Stimulated activated CD4-positive, alpha-beta T cell treated with anti-CD3 and anti-CD28 coated beads, Interleukin-15, amount 100 ng/mL, for 48 hours (primary cell): Measurements from ENCODE around the gene FBH1.
"Not testable (repeated sequence)": the region's sequence is repeated elsewhere in the genome, so short reads cannot be mapped to it uniquely, and the experiment has no call there.

Experiments used
- DNase-seq, 2 donors: peaks; one replicate each; pipeline ENCODE4 v3.0.0-alpha.2; 2020; ENCODE audit warnings: low read depth in 2 of 2

FBH1 gene

DNA sequence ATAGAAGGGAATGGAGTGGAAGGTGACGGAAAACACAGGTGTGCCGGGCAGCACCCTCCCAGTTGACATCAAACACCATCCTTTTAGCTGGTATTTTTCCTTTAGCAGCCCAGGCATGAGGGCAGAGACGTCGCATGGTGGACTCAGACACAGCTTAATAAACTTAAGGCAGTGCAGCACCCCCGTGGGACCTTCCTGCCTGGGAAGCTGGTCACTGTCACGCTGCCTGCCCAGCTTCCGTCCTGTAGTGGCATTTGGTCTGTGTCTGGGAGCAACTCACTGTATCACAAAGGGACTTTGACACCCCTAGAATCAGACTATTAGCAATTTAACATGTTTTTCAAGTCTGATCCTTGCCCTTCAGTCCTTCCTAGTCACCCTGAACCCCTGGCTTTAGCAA, 51.5 kb downstream of the FBH1 start:
- DNase-seq: no peak

DNA sequence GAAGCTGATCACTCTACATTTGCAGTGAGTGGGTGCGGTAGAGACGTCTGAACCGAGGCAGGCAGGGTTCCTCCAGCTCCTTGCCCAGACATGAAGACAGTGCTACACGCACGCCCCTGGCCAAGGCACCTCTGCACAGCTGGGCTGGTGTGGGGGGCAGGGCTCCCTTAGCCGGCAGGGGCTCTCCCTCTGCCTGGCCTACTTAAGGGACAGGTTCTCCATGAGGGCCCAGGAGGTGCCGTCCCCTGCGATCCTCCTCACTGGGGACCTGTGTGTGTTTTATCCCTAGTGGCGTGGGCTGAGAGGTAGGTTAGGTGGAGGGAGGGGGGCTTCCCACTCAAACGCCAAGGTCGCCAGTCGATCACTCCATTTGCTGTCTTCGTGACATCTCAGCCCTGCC, 52.0 kb downstream of the FBH1 start:
- no peak for DNase-seq

DNA sequence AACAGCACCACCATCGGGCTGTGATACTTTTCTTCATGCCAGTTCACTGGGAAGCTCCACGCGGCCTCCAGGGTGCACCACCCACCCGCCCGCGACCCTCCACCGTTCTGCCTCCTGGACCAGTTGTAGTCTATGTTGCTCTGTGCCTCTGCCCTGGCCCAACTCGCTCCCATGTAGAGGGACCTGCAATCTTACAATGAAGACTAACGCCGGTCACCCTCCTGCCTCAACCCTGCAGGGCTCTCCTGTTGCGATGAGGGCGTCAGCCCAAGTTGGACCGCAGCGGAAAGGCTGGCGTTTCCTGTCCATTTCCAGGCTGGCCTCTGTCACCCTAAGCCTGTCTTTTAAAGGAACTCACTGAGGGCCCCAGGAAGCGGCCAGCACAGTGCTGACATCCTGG, 52.4 kb downstream of the FBH1 start:
- DNase-seq: no peak

GRCh38 chr10:5943536-5943935, 53.5 kb downstream of the FBH1 start:
- DNase-seq: no peak

DNA sequence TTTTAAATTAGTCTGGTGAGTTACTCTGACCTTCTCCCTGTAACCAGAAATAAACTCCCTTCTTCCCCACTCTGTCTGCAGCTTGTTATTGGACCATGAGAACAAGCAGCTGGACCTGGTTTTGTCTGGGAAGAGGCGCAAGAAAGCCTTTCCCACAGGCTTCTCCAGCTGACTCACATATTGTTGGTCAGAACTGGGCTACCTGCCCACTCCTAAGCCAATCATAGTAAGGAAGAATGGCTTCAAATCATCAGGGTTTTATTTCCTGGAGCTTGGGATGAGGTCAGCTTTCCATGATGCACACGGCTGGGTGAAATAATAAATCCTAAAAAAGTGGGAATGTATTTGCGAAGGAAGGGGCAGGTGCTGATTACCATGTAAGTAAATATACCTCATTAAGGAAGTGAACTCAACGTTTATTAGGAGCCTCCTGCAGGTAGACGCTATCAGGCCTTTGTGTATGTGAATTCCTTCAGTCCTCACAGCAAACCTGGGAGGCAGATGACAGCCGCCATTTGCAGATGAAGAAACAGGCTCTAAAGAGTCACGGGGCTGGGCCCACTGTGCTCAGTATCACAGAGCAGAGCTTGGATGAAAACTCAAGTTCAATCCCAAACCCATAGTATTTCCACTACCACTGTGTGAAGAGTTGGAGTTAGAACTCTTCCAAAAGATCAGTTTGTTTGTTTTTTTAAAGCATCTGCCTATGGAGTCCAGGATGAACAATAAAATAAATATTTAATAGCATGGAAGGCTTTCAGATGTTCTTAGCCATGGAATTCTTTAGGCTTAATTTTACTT, 54.5 kb downstream of the FBH1 start:
- DNase-seq: no peak

GRCh38 chr10:5945190-5945509, 55.1 kb downstream of the FBH1 start:
- DNase-seq: no peak

DNA sequence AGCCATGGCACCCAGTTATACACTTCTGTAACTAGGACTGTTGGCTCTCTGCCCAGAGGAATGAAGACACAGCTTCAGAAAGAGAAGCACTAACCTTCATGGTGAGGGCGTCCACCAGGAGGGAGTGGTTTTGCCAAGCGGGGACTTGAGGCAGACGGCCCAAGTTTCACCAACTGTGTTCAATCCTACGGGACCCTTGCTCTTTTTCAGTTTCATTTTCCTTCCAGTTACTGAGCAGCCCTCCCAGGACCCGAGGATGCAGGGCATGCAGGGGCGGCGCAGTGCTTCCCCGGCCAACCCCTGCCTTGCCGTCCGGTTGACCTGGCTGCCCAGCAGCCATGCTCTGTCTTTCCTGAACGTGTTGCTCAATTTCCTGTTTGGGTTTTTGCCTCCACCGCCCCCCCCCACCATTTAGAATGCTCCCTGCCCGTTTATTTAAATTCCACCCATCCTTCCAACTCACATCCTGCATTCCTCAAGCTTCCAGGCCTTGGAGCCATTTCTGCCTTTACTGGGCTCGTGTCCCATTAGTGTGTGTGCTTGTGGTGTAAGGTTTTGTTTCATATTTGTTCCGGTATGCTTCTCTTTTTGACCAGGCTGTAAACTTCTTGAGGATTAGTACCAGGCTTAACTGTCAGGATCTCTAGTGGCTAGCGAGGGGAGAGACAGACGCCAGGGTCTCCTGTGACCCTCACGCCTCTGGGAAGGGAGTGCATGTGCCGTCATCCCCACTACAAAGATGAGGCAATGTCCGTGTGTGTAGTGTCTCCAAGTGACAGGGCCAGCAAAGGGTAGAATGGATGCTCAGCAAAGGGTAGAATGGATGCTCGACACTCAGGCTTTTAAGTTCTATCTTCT, 55.7 kb downstream of the FBH1 start:
- DNase-seq: no peak

DNA sequence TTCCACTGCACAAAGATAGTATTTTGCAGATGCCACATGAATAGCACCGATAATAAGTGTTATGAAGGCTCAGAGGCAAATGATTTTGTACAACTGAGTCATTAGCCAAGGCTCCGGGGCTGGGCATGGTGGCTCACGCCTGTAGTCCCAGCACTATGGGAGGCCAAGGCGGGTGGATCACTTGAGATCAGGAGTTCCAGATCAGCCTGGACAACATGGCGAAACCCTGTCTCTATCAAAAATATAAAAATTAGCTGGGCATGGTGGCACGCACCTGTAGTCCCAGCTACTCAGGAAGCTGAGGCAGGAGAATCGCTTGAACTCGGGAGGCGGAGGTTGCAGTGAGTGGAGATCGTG, 56.4 kb downstream of the FBH1 start:
- not testable (repeated sequence) for DNase-seq

DNA sequence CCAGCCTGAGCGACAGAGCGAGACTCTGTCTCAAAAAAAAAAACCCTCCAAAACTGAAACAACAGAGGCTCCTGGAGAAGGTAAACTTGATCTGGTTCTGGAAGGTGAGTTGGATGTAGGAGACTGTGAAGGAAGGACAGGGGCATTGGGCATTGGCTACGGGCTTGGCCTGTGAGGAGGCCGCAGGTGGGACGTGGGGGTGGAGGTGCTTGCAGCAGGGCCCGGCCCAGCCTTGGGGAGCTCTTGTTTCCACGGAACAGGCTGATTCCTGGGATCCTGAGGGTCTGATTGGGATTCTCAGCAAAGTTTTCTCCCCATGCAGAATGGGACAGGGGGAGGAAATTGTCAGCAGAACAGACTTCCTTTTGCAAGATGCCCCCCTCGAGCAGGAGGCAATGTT, 56.7 kb downstream of the FBH1 start:
- DNase-seq: no peak

GRCh38 chr10:5947471-5948207, 57.6 kb downstream of the FBH1 start:
- DNase-seq: no peak

- DNase-seq: no peak
Observed at GRCh38 chr10:5948208-5948585, 58.2 kb downstream of the FBH1 start.

DNA sequence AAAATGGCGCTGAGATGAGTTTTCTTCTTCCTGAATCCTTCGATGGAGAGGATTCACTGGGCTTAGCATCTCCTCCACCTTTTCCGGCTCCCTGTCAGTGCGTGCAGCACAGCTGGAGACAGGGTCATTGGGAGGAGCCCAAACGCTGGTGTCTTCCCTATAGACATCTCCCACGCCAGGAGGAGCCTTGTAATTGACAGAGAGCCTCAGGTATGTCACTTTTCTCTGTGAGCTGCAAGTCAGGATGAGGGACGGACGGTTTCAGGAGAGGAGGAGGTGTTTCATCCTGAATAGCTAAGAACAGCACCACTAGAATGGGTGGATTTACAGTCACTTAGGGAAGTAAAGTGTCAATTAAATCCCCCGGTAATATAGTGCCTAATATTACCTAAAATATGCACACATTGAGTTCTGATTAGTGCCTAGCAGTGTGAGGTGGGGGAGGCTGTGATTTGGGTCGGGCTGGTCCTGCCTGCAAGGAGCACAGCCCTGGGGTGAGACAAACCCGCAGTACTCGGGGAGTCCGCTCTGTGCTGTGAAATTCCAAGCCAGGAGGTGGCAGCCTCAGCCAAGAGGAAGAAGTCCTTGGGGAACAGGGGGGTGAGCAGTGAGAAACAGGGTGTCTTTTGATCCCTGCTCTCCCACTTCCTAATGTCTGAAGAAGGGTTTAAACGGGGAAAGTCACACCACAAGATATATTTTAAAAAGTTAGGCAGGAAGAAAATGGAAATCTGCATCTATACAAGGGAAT, 59.1 kb downstream of the FBH1 start:
- DNase-seq: peak in 1 of 2 donors; percentile 26

GRCh38 chr10:5951167-5951711, 61.2 kb downstream of the FBH1 start:
- no peak for DNase-seq

DNA sequence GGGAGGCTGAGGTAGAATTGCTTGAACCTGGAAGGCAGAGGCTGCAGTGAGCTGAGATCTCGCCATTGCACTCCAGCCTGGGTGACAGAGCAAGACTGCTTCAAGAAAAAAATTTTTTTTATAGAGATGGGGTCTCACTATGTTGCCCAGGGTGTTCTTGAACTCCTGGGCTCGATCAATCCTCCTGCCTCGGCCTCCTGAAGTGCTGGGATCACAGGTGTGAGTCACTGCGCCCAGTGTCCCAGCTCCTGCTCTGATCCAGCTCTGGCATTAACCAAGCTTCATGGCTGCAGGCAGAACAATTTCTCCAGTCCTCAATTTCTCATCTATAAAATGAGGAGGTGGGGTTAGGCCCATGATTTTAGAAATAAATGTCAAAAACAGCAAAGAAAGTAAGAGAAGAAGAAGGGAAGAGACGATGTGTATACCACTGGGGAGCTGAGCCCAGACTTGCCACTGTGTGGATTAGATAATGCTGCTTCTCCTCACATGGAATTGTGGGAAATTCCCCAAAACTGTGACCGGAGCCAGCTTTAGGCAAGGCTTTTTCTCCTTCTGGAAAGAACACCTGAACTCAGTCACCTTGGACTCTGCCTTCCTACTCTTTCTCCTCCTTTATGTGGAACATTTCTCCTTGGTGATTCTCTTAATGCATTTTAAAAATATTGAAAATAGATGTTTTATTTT, 61.8 kb downstream of the FBH1 start:
- no peak for DNase-seq

- DNase-seq: no peak
Observed at GRCh38 chr10:5952731-5953385, 62.8 kb downstream of the FBH1 start.

DNA sequence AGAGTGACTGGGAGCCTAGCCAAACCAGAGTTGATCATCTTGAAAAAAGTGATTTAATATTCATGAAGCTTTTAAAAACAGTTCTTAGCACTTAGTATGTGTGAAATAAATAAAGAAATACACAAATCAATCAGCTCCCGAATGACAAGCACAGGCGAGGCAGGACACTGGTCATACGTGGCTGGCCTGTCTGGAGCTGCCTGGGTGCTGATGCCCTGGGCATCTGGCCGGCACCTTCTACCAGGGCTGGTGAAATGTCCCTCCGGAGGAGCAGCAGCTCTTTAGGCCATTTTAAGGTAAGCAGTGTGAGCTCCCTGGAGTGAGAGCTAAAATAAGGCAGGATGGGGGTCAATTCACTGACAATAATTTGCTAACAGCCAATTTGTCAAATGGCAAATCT, 63.6 kb downstream of the FBH1 start:
- DNase-seq: no peak

DNA sequence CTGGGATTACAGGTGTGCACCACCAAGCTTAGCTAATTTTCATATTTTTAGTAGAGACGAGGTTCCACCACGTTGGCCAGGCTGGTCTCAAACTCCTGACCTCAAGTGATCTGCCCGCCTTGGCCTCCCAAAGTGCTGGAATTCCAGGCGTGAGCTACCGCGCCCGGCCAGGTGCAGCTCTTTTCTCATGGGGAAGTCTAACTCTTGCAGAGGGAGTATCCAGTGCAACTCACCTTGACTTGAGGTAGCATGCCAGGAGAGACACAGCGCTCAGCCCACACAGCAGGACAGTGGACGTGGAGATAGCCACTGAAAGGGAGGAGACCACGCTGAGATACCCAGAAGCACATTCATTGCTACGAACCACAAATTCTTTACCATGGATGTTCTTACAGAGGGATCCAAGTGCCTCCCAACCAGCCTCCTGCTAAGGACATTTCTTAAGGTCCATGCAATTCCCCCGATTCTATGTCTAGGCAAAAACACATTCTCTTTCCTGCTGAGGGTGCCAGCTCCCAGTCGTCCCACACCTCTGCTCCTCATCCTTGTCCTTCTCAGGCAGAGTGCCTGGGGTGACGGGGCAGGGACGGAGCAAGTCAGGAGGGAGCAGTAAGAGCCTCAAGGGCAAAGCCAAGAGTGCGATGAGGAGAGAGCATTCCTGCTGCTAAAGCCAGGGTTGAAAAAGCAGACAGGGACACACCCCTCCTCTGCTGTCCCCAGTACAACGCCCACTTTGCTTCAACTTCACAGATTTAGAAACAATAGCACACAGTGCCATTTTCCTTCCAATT, 66.3 kb downstream of the FBH1 start:
- DNase-seq: no peak

- DNase-seq: no peak
Observed at GRCh38 chr10:5958077-5958476, 68.0 kb downstream of the FBH1 start.

DNA sequence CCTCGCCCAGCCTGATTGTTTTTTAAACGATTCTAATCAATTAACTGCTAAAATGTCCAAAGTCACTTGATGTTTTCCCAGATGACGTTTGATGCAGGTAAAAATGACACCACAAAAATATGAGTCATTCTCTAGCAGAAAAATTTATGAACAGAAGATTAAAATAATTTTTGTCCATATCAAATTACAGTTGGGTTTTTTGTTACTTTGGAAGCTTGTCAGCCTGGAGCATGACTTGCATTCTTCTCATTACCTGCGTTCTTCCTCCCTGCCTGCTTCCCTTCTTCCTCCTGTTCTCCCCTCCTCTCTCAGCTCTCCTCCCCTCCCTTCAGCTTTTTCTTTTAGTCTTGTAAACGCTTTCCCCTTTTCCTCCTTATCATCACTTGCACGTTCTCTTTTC, 68.6 kb downstream of the FBH1 start:
- no peak for DNase-seq

- DNase-seq: no peak
Observed at GRCh38 chr10:5959142-5959541, 69.1 kb downstream of the FBH1 start.
